HG03432 (cell line): Measurements from ENCODE around the gene PLEKHA4.
"Not testable (repeated sequence)": the region's sequence is repeated elsewhere in the genome, so short reads cannot be mapped to it uniquely, and the experiment has no call there.

Experiments used
- ATAC-seq: cut with Tn5 transposase; IDR thresholded peaks from one replicate; pipeline ENCODE4 v1.9.1; 2021; ENCODE audit warnings: mild to moderate bottlenecking, moderate library complexity; ENCODE audit not compliant: unreplicated experiment

The PLEKHA4 gene

DNA sequence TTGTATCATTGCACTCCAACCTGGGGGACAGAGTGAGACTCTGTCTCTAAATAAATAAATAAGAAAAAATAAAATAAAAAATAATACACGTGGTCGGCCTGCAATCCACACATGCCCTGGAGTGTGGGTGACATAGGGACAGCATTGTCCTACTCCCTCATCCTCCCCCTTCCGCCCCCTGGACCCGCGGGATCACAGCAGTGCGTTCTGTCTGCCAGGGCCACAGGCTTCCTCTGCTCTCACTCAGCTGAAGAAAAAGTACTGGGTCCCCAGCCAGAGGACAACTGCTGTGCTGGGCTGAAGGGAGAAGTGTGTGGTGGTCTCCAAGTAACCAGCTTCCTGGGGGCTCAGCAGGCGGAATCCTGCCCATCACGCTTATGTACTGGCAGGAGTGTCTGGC, 63.9 kb downstream of the PLEKHA4 start:
- no peak for ATAC-seq

DNA sequence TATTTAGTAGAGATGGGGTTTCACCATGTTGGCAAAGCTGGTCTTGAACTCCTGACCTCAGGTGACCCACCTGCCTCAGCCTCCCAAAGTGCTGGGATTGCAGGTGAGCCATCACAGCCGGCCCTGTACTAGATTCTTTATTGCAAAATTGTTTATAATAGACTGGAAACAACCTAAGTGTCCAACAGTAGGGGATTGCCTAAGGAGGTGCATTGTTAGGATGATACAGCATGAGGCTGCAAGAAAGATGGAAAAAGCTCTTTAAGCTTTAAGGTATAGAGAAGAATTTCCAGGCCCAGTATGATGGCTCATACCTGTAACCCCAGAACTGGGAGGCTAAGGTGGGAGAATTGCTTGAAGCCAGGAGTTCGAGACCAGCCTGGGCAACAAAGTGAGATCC, 65.8 kb downstream of the PLEKHA4 start:
- ATAC-seq = no peak

DNA sequence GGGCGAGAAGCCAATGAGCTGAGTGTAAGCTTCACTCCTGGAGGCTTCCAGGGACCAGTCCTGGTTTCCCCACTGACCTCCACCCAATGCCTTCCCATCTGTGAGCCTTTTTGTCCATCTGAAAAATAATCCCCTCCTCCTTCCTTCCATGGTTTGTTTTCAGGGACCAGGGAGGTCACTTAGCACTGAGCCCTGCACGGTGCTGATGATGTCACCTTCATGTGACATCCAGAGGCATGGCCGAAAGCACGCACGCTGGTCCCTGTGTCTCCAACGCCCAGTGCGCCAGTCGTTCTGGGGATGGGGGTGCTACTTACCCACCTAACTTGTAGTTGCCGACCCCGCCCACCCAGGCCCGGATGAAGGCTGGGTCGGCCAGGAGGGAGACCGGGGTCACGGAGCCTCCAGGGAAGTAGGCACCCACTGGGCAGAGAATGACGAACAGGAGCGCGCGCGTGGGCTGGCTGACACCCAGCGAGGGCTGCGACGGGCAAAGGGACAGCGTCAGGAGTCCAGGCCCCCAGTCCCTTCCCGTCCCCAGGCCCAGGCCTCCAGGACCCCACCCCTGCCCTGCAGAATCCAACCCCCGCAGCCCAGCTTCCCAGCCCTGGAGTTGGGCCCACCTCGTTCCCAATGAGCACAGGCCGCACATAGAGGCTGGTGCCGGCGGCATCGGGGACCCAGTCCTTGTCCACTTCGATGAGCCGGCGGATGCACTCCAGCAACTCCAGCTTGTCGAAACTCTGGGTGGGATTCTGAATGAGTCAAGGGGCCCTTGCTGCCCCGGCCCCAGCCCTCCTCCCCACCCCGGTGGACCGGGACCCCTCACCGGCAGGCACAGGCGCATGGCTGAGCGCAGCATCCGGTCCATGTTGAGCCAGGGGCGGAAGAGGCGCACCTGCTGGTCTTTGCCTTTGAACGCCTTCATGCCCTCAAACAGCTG, 68.8 kb downstream of the PLEKHA4 start:
- ATAC-seq = no peak

DNA sequence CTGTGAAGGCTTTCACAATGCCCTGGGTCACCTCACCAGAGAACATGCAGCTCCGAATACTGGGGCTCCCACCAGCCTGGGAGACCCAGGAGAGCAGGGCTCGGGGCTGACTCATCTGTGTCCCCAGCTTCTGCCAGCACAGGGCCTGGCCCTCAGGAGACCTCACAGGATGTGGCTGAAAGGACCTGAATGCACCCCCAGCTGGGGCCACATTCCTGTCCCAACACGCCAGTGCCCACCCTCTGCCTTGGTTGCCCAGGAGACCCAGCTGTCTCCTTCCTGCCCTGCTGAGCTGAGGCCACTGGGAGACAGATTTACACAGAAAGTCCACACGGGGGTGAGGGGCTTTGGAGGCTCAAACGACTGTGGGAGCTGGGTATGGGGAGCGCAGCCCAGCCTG, 69.5 kb downstream of the PLEKHA4 start:
- no peak for ATAC-seq

DNA sequence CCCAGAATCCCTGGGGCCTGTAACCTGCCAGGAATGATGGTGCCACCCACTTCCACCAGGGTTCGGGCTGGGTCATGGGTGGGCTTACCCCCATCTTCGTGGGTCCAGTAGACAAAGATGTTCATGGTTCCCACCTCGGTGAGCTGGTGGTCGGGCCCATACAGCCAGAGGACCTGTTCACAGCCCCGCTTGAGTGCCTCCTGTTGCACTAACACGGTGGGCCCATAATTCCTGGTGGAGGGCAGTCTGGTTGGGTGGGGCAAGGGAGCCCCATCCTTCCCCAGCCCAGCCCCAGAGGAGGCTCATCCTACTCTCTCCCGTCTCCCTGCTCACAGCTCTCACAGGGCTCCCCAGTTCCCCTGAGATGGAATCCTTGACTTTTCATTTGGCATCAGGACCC, 71.3 kb downstream of the PLEKHA4 start:
- no peak for ATAC-seq

DNA sequence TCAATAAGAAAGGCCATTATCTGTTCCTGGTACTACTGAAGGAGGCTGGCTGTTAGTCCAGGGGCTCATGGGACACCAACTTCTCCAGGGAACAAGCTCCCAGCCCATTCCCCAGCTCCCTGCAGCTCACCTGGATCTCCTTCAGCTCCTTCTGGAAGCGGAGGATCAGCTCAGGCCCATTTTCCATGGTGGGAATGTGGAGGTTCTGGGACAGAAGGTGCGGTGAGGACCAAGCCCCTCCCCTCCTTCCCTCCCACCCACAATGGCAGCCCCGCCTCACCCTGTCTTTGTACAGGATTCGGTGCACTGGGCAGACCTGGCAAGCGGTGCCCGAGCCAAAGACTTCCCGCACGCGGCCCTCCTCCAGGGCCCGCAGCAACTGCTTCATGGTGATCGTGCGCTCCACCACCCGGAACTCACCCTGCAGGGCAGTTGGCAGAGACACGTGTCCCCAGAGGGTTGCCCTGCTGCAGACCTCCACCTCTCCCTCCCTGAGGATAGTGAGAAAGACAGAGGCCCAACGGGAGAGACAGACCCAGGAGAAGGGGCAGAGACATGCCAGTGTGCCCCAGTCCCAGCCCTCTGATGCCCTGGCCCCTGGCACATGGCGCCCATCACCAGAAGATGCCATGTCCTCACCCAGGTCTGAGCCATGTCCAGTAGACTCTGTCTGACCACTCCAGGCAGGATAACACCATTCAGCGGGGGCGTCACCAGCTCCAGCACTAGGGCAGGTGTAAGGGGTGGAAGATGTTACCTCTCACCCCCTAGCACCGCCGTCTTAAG, 71.9 kb downstream of the PLEKHA4 start:
- ATAC-seq = no peak

DNA sequence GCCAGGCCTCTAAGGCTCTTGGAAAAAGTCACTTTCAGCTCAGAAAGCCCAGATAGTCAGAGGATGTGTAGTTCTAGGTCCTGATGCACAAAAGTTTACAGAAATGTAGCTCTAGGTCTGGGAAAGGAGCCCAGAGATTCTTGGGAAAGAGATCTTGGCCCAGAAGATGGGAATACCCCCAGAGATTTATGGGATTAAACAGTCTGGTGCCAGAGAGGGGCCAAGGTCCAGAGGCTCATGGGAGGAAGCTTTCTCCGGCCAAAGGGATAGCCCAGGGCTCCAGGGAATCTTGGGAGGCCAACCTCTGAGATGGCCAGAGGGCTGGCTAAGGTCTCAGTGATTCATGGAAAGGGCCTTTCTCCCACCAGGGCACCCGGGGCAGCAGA, 72.7 kb downstream of the PLEKHA4 start:
- no peak for ATAC-seq

DNA sequence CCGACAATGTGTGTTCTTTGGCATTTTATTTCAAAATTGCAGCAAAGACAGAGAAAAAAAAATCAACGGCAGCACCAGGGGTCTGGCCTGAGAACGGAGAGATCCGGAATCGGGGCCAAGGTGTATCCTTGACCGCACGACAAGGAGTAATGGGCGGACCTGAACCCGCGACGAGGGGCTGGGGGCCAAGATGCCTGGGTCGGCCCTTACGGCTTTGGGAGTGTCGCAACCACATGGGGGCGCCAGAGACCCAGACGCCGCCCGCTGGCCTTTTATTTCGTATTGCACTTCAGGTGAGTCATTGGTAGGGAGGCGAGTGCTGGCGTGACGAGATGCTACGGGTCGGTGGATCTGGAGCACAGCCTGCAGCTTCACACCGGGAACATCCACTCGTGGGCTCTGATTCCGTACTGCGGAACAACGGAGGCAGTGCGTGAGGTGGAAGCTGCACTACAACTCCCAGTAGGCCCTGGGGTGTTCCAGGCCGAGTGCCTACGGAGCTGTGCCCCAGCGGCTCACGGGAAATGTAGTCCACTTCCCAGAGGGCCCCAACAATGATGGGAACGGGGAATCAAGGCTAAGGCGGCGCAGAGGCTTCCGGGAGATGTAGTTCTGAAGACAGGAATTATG, 73.2 kb downstream of the PLEKHA4 start:
- ATAC-seq = peak; percentile 65

DNA sequence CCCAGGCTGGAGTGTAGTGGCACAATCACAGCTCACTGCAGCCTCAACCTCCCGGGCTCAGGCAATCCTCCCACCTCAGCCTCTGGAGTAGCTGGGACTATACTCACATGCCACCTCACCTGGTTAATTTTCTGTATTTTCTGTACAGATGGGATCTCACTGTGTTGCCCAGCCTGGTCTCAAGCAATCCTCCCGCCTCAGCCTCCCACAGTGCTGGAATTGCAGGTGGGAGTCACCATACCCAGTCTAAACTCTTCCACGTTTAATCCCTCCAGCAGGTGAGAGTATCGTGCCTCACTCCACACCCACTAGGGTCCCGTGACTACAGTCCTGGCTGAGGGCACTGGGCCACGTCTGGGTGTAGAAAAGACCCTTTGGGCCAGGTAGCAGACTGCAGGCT, 74.1 kb downstream of the PLEKHA4 start:
- no peak for ATAC-seq

DNA sequence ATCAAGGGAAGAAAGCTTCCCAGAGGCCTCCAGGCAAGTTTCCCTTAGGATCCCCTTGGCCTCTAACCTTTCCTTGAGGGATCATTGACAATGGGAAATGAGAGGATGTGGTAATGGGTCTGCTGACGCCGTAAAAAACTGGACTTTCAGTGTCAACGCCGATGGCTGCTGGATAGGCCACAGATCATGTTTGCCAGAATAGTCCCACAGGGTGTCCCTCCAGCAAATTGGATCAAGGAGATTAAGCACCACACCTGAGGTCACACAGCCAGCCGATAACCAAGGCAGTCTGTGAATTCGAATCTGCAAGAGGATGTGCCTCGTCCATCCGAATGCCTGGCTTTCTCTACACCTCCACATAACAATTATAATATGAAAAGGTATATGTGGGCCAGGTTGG, 75.1 kb downstream of the PLEKHA4 start:
- ATAC-seq = no peak

DNA sequence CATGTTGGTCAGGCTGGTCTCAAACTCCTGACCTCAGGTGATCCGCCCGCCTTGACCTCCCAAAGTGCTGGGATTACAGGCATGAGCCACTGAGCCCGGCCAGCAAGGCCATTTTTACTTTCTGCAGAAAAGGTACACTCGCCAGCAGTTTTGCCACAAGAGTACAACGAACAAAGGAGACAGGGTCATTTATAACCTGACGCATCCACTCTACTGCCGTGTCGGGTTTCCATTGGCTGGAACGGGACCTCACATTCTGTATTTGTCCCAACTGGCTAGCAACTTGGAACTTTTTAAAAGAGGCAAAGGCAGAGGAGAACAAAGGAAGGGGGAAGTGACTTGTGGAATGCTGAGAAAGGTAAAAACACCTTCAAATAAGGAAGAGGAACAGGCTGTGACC, 81.1 kb downstream of the PLEKHA4 start:
- not testable (repeated sequence) for ATAC-seq
